HG02678 (cell line): ENCODE data around the gene ERLIN1.

Experiments
- ATAC-seq: cut with Tn5 transposase; IDR thresholded peaks from one replicate; pipeline ENCODE4 v1.9.1; 2021; ENCODE audit warnings: mild to moderate bottlenecking, moderate library complexity; ENCODE audit not compliant: unreplicated experiment

The ERLIN1 gene

DNA sequence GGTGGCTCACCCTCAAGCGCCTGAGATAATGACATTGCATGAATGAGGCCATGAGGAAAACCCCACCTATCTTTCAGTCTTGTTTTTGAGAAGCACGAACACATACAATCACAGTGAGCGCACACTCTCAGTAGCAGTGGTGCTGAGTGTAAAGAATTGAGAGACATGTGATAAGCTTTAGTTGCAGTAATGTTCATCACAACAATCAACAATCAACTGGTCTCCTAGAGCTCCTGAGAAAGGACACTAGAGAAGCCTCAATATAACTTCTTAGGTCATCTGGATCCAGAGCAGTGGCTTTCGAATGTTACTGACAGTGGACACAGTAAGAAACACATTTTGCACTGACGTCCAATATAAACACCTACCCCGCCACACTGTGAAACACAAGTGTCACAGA is 12.8 kb downstream of the ERLIN1 start:
- ATAC-seq, result no peak

DNA sequence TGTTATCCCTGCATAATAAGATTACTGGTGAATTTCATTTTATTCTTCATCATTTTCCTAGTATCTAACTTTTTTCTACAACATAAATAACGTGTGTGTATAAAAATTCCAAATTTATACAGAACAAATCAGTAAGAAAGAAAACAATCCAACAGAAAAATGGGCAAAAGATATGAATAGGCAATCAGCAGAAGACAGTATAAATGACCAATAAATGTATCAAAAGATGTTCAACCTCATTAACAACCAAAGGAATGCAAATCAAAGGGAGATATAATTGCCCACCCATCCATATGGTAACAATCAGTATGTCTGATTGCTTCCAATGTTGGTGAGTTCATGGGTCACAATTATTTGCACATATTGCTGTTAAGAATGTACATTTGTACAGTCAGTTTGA is 13.5 kb downstream of the ERLIN1 start:
- ATAC-seq, result no peak

DNA sequence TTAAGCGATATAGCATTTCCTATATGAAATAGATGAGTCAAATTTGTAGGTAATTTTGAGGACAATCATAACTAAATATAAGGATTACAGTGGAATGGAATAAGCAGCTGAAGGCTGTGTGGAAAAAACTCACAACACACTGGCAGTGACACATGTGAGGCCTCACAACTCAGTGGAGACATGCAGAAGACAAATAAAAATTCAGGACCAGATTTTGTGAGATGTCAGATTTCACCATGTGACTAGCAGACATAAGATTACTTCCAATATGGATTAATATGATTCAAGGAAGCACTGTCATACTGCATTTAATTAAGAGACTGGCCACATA is 17.6 kb downstream of the ERLIN1 start:
- no peak for ATAC-seq

DNA sequence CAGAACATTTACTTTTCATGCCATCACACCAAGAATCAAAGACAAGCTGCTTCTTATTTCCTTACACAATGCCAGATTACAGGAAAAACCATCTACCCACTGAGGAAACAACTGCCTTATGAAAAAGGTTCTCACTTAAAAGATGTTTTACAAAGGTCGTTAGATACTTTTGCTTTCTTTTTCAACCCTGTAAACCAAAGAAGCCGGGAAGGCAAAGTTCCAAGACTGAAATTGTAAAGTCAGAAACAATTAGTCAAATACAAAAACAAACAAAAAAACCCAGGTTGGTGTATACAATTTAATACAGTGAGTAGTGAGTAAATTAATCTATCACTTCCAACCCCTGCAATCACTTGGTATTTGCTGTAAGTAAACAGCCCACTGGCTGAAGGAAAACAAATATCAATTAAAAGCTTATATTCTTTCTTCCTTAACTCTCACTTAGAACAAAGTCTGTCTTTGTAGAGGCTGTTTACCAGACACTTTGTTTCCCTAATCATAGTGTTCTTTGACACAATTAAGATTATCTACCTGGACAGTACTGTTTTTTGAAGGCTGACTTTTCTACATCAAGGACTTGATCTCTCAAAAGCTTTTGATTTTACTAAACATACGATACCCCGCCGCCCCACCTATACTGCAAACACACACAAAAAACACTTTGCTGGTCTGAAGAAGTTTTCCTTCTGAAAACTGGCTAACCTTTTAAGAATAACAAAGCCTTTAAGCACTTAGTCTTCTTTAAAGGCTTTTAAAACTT is 18.1 kb downstream of the ERLIN1 start:
- ATAC-seq, result no peak

DNA sequence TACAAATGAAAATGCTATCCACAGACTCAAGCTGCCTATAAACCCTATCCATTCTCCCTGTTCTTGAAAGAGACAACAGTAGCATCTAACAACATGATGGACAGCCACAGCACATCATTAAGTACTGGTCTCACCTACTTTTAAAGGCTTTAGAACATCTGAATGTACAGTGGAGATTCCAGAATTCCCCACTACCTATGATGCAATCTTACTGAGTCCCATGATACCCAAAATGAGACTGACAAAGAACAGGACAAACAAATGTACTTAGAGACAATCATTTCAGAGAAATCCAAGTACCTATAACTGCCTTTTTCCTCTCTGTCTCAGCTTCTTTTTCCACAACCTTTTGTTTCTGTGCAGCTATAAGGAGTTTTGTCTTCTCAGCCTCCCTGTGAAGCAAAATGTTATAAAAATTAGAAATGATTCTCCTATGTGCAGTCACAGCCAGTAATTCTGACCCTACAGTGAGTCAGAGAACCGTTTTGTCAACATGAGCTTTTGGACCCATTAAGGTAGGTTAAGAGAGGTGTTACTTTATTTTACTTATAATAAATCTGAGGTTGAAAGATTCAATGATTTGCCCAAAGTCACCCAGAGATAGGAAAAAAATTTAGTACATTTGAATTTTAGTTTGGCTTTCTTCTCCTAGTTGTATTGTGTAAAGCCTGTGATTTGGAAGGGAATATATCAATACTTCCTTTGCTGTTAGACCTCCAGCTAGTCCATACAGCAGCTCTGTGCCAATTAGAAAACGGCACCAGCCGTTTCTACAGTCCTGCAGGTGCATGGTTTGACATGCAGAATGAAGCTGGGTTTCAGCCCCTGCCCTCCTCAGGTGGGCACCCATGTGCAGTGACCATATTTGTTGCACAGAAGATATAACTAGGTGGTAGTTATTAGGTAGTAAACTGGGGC is 21.9 kb downstream of the ERLIN1 start:
- ATAC-seq, result no peak

DNA sequence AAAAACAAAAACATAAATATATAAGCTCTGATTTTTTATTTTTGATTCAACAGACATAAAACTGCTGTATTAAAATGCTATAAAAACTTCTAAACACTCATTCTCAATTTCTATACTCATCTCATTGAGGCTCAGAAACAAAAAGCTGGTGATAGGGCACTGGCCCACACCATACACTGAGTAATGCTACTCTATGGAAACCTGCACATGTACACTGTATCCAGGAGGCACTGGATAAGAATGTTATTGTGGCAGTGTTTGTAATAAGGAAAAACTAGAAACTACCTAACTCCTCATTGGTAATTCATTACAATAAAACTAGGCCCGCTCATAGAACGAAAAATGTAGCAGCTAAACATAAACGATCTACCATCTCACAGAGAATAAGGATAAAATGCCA is 23.1 kb downstream of the ERLIN1 start:
- no peak for ATAC-seq

DNA sequence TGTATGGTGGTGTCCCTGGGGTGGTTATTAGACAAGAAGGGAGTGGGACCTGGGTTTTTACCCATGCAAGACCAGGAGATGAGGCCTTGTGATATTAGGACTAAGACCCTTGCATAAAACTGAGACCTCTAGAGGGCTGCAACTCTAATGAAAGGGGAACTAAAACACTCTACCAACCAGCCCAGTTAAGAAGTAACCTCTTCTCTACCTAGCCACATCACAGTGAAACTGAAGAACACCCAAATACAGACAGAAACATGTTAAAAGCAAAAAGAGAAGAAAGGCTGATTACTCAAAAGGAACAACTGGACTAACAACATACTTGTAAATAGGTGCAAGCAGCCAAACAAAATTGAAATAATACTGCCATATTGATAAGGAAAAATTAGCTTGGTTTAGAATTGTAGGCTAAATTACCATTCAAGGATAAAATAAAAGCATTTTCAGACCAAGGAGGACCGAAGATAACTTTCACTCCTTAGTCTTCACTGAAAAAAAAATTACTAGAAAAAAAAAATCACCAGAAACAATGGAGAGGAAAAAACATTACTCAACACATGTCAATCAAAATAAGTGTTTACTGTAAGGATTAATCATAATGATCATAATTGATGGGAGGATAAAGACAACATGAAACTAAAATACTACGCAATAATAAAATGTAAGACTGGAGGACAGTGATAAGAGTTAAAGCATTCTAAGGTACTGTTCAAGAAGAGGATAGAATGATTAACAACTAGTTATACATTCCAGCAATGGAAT is 27.6 kb downstream of the ERLIN1 start:
- peak; percentile 92 for ATAC-seq

DNA sequence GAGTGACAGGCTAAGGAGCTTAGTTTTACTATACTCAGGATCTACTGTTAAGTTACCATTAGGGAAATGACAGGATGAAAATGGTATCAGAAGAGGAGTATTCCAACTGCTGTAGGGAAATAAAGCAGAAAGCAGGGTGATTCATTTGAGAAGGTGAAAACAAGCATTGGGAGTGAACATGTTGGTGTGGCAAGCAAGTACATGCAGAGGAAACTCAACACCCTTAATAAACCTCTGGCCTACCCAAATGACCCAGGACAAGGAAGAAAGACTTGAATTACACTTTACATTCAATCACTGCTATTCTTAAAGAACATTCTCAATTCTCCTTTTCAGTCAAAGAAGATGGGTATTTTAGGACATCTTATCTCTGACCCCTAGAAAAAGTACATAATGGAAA is 28.7 kb downstream of the ERLIN1 start:
- ATAC-seq, result no peak

DNA sequence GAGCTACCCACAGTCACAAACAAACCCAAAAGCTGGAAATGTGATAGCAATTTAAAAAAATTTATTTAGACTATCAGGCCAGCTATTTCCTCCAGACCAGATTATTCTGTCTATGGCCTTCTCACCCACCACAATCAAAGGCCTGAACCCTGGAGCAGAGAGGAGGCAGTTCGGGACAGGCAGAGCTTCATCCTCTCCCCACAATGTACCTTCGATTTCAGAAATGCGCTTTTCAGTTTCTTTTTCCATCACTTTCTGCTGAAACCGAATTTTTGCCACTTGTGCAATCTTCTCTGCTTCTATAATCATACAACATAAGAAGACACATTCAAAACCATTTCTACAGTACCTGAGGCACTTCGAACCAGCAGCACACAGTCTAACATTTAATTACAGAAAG is 29.9 kb downstream of the ERLIN1 start:
- no peak for ATAC-seq

DNA sequence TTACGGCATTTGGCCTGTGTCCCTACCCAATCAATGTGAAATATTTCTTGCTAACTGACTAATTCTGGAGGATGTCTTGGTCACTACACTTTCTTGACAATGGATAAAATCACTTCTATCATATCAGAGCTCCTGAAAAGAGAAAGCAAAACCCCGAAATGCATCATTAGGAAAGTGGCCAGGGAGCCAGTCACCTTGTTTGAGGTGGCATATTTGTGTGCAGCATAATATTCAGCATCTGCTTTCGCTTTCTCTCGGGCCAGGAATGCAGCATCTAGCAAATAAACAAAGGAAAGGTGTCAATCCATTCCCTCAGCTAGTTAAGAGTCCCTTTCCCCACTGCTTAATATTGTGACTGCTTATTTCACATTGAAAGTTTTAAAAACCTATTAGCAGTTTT is 31.2 kb downstream of the ERLIN1 start:
- no peak for ATAC-seq

DNA sequence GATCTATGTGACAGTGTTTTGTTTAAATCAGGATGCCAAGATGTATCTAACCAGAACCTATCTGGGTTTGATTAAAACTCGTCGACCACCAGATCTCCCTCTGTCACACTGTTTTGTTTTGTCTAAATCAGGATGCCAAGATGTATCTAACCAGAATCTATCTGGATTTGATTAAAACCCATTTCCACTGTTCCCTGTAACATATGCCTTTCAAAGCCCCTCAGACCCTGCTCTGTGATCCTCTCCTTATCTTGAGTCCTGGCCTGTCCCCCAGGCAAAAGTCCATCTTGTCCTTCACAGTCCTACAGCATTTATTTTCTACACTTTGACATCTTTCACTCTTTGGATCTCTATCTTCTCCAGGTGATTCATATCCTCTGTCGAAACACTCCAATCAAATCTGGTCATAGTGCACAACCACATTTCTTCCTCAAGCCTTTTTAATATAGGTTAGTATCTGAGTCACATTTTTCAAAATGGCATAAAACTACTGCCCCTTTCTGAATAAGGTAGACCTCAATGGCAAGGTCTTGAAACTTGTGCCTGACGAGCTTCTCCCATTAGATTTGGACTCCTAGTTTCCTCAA is 32.5 kb downstream of the ERLIN1 start:
- ATAC-seq, result no peak

DNA sequence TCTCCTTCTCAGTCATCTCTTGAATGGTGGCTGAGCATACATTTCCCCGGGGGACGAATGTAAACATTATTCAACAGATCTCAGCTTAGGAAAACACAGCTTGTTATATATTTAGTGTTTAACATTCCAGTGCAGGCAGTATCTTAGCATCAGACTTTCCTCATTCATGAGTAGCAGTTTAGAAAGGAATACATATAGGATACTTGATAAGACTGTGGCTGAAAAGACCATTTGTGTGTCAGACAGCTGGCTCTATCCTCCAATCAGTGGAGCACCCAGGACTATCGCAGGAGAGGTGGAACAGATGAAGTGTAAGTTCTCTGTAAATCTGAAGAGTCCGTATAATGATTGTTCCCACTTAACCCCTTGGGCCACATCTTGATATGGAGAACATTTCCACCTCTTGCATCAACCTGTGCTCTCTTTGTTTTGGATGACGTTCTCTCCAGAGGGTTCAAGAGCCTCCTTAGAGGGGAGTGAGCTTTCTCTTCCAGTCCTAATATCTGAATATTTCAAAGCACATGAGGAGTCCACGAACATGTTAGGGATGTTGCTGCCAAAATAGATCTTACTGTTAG is 34.0 kb downstream of the ERLIN1 start:
- no peak for ATAC-seq

DNA sequence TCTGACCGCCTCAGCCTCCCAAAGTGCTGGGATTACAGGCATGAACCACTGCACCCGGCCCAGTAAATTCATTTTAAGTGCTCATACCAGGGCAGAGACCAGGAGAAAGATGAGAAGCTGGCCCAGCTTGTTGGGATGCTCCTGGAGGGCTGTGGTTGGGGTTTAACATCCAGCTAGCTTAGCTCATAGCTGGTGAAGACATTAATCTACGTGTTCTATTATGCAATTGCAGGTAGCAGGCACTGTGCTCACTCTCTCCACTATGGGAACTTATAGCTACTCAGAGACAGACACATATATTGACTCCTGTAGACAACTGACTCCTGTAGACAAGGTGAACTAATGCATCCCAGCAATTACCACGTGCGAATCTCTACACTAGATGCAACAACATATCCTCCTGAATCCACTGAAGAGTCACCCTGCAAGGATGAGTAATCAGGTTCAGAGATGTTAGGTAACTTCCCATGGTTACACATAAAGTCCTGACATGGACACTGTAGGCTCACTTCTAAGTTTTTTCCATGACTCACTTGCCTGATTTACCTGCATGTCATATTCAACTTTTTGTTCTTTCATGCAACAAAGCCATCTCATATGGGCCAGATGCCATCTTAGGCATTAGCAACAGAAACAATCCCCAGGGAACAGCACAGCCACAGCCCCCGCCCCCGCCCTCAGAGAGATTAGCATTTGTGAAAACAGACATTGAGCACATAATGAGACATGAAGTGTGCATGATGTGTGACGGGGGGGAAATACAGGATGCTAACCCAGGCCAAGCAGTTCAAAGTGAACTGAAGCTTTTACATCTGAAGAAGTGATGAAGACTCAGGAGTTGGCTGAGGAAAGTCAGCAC is 37.2 kb downstream of the ERLIN1 start:
- ATAC-seq, result peak; percentile 71

DNA sequence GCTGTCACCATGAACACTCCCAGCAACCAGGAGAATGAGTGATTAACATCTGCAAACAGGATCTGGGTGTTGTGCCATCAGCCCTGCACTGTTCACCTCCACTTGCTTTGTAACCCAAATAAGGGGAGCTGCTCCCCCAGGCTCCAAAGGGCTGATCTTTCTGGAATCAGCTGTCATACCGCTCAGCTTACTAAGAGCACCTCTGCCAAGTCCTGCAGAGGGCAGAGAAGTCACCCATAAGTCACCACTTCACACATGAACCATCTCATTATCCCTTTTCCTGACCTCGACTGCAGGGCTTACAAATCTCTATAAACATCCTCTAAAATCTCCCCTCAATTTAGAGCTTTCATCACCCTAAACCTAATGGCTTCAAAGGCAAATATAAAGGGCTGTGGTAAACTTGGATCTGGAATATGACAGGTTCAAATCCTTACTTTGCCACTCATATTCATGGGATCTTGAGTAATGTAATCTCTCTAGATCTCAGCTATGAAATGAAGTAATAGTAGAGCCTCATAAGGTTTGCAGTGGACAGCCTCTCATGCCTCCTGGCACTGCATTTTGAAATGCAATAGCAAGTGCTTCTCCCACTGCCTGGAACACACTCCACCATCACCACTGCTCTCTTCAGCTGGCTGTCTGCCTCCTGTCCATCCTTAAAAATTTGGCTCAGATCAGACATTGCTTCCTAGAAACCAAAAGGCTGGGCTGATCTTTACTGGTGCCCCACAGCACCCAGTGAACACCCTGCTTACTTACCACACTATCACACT is 38.8 kb downstream of the ERLIN1 start:
- no peak for ATAC-seq

DNA sequence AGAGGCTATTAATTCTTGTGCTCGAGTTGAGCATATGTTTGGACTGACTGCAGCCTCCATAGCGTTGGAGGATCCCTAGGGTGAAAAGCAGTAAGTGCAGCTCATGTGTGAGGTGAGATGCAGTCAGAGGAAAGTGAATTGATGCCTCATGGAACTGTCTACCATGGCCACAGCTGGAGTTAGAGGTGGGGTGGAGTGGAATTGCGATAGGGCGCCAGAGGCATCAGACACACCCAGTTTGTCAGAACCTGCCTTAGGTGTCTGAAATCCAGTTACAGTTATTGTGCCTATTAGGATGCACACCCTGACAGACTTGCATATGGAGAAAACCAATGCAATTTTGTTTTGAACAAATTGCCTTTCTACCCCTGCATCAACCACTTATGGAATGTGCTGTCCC is 39.4 kb downstream of the ERLIN1 start:
- no peak for ATAC-seq

DNA sequence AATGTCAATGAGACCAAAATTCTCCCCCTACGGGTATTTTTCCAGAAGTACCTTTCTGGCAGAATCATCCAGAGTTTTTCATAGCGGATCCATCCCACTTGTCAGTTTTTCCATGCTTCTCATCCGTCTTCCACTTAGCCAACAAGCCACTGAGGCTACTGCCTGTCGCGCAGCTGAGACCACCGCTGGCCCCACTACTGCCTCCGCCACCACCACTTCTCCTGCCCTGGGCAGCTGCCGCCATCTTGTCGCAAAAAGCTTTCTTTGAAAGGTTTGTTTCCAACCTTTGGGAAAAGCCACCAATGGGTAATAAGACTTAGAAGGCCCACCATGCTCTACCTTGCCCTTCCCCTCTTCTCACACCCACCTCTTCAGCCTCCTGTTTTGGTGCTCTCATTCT is 42.1 kb downstream of the ERLIN1 start:
- no peak for ATAC-seq

DNA sequence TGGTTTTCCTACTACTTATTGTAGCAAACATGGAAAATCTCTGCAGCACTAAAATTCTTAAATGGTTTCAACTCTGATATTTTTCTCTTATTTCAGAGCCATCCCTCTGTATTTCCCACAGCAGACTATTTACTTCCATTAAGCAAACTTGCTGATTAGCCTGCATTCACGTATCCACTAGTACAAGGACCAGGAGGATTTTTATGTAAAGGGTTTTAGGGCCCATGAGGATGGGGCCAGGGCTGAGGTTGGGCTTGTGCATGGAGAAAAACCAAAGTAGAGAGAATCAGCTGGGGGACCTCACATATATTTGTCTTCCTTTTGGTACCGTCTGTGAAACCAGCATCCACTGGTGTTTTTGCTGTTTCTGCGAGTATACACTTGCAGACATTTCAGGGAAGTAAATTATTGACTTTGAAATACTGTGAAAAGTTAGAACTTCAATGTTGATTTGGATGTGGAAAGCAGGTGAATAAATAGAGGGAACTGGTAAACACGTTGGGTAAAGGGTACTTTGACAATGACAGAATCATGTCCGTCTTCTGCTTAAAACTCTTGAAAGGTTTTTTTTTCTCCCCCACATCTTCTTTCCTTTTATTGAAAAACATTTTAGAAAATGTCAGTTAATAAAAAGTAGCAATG is 44.3 kb downstream of the ERLIN1 start:
- ATAC-seq, result no peak

DNA sequence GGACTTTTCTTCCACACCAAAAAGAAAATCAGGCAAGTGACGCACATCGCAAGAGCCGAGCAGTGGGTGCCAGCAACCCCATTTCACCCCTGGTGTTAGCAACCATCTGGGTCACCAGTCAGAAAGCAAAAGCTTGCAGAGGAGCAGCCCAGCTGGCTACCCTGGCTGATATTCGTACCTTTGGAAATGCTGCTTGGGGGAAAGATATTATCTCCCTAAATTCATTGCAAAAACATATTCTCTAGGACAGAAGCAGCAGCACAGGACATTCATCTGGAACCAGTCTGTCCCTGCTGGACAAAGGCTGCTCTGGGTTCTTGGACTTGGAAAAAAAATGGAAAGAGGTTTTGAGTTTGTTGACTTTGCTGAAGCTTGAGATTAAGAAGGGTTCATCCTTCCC is 45.8 kb downstream of the ERLIN1 start:
- ATAC-seq, result no peak
